ENCODE results near the gene PPP1R16B.

The PPP1R16B gene

GRCh38 chr20:38805502-38805957 lies at the start of gene PPP1R16B:
TSS of gene PPP1R16B (plus strand) at chr20:38805697. CDS start at chr20:38835926, 30,229 bp downstream.
- peaks cover 27% of the 10 kb centered on the region for H4K20me1 ChIP-seq (ENCODE audit: control insufficient read depth, insufficient read depth, low read depth, low read length)
- H3F3A ChIP-seq (ENCODE audit: control insufficient read depth, insufficient read depth): peaks cover 25% of the 10 kb centered on the region
- peaks cover 45% of the 10 kb centered on the region for H3K36me3 ChIP-seq (ENCODE audit: control insufficient read depth, low read length)
- peak within 1 kb of the TSS; percentile 98 for H3K4me3 ChIP-seq (ENCODE audit: low read length)
- H3K9me3 ChIP-seq (ENCODE audit: control insufficient read depth, insufficient read depth, low read length): no peaks in the 10 kb centered on the region
- H3K27ac ChIP-seq (ENCODE audit: low read depth, low read length): peak within 1 kb of the TSS; percentile 90
- no peak for TF ChIP-seq EZH2phosphoT487 (IDR thresholded peaks at IDR 0.05; ENCODE audit: borderline replicate concordance, low read length)
- H3K27me3 ChIP-seq (ENCODE audit: control insufficient read depth, low read length): no peaks in the 10 kb centered on the region
- H3K4me1 ChIP-seq (ENCODE audit: control insufficient read depth, low read length): peaks cover 63% of the 10 kb centered on the region
- peaks cover 50% of the 10 kb centered on the region for H3K79me2 ChIP-seq (ENCODE audit: control insufficient read depth, low read length)
- H3K4me2 ChIP-seq (ENCODE audit: low read length): peak within 1 kb of the TSS; percentile 87
- no peaks in the 10 kb centered on the region for H3K9me2 ChIP-seq (replicated peaks; ENCODE audit: control insufficient read depth, low read length)

DNA sequence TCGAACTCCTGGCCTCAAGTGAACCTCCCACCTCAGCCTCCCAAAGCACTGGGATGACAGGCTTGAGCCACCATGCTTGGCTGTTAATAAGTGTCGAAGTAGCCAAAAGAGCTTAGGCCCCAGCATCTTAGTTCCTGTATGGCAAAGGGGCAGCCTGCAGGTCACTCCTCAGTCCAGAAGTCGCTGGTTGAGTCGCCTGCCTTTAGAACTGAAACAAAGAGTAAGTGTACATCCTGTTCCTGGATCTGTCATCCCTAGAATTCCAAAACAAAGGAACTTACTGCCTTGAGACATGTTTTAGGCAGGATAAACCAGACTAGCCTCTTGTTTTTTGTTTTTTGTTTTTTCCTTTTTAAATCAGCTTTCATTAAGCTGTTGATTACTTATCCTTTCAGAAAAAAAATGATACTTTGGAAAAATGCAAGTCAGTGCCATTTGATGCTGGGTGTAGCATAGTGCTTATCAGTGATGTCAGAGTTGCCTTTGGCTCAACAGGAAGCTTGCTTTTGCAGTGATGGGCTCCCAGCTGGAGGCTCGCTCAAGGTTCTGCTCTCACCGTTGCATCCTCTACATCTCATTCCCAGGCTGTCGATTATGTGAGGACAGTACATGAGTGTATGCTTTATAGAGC lies 48.2 kb upstream of the PPP1R16B start:
- Histone ChIP-seq H3K4me2 (ENCODE audit: low read length) (no peak overlapping the region), H3K9me3 (ENCODE audit: control insufficient read depth, insufficient read depth, low read length) (no peaks in the 10 kb centered on the region), H3K4me1 (ENCODE audit: control insufficient read depth, low read length) (no peaks in the 10 kb centered on the region), H3K36me3 (ENCODE audit: control insufficient read depth, low read length) (peaks cover 76% of the 10 kb centered on the region), H3K27ac (ENCODE audit: low read depth, low read length) (no peak overlapping the region), H3F3A (ENCODE audit: control insufficient read depth, insufficient read depth) (0 out of 2 replicates have a peak, but pooled peaks cover 2% of the 10 kb centered on the region), H4K20me1 (ENCODE audit: control insufficient read depth, insufficient read depth, low read depth, low read length) (no peaks in the 10 kb centered on the region; the same call in 1 of the 2 replicates), H3K79me2 (ENCODE audit: control insufficient read depth, low read length) (no peaks in the 10 kb centered on the region), H3K9me2 (replicated peaks; ENCODE audit: control insufficient read depth, low read length) (no peaks in the 10 kb centered on the region), H3K27me3 (ENCODE audit: control insufficient read depth, low read length) (no peaks in the 10 kb centered on the region), H3K4me3 (ENCODE audit: low read length) (no peak overlapping the region)
- TF ChIP-seq EZH2phosphoT487 (IDR thresholded peaks at IDR 0.05; ENCODE audit: borderline replicate concordance, low read length): no peak
- TF ChIP-seq, protein P1, sequence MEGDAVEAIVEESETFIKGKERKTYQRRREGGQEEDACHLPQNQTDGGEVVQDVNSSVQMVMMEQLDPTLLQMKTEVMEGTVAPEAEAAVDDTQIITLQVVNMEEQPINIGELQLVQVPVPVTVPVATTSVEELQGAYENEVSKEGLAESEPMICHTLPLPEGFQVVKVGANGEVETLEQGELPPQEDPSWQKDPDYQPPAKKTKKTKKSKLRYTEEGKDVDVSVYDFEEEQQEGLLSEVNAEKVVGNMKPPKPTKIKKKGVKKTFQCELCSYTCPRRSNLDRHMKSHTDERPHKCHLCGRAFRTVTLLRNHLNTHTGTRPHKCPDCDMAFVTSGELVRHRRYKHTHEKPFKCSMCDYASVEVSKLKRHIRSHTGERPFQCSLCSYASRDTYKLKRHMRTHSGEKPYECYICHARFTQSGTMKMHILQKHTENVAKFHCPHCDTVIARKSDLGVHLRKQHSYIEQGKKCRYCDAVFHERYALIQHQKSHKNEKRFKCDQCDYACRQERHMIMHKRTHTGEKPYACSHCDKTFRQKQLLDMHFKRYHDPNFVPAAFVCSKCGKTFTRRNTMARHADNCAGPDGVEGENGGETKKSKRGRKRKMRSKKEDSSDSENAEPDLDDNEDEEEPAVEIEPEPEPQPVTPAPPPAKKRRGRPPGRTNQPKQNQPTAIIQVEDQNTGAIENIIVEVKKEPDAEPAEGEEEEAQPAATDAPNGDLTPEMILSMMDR (IDR thresholded peaks at IDR 0.05; ENCODE audit: low read depth, low read length, poor library complexity, severe bottlenecking): no peak

DNA sequence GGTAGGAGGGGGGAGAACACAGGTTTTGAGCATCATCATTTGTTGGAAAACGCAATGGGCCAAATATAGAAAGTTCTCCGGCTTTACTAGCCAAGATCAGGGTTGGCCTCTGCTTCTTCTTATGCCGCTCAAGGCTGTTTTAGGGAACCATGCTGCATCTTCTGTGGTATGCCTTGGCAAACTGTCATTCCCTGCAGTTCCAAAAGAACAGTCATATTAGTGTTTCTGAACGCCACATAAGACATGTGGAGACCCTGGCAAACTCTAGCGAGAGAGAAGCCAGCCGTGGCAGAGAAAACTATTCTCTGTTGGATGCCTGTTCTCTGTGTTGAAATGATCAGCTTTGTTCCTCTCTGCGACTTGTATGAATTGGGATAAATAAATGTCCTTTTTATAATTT lies 46.4 kb upstream of the PPP1R16B start:
- TF ChIP-seq, protein P1 (IDR thresholded peaks at IDR 0.05; ENCODE audit: low read depth, low read length, poor library complexity, severe bottlenecking): no peak
- no peak for TF ChIP-seq EZH2phosphoT487 (IDR thresholded peaks at IDR 0.05; ENCODE audit: borderline replicate concordance, low read length)
- no peaks in the 10 kb centered on the region for H4K20me1 ChIP-seq (ENCODE audit: control insufficient read depth, insufficient read depth, low read depth, low read length)
- H3K79me2 ChIP-seq (ENCODE audit: control insufficient read depth, low read length): no peaks in the 10 kb centered on the region
- H3F3A ChIP-seq (ENCODE audit: control insufficient read depth, insufficient read depth): no peaks in the 10 kb centered on the region
- H3K4me3 ChIP-seq (ENCODE audit: low read length): no peak overlapping the region
- no peaks in the 10 kb centered on the region for H3K9me3 ChIP-seq (ENCODE audit: control insufficient read depth, insufficient read depth, low read length)
- no peaks in the 10 kb centered on the region for H3K9me2 ChIP-seq (replicated peaks; ENCODE audit: control insufficient read depth, low read length)
- H3K36me3 ChIP-seq (ENCODE audit: control insufficient read depth, low read length): peaks cover 78% of the 10 kb centered on the region
- H3K27me3 ChIP-seq (ENCODE audit: control insufficient read depth, low read length): no peaks in the 10 kb centered on the region
- H3K4me2 ChIP-seq (ENCODE audit: low read length): no peak overlapping the region
- H3K4me1 ChIP-seq (ENCODE audit: control insufficient read depth, low read length): no peaks in the 10 kb centered on the region
- H3K27ac ChIP-seq (ENCODE audit: low read depth, low read length): no peak overlapping the region

GRCh38 chr20:38760978-38761377 lies 44.5 kb upstream of the PPP1R16B start:
- no peaks in the 10 kb centered on the region for H3F3A ChIP-seq (ENCODE audit: control insufficient read depth, insufficient read depth)
- peaks cover 73% of the 10 kb centered on the region for H3K36me3 ChIP-seq (ENCODE audit: control insufficient read depth, low read length)
- H3K4me2 ChIP-seq (ENCODE audit: low read length): no peak overlapping the region
- no peaks in the 10 kb centered on the region for H4K20me1 ChIP-seq (ENCODE audit: control insufficient read depth, insufficient read depth, low read depth, low read length)
- TF ChIP-seq EZH2phosphoT487 (IDR thresholded peaks at IDR 0.05; ENCODE audit: borderline replicate concordance, low read length): no peak
- TF ChIP-seq, protein P1 (IDR thresholded peaks at IDR 0.05; ENCODE audit: low read depth, low read length, poor library complexity, severe bottlenecking): no peak
- no peaks in the 10 kb centered on the region for H3K9me3 ChIP-seq (ENCODE audit: control insufficient read depth, insufficient read depth, low read length)
- H3K27me3 ChIP-seq (ENCODE audit: control insufficient read depth, low read length): no peaks in the 10 kb centered on the region
- H3K79me2 ChIP-seq (ENCODE audit: control insufficient read depth, low read length): no peaks in the 10 kb centered on the region
- no peak overlapping the region for H3K27ac ChIP-seq (ENCODE audit: low read depth, low read length)
- H3K4me3 ChIP-seq (ENCODE audit: low read length): no peak overlapping the region
- no peaks in the 10 kb centered on the region for H3K4me1 ChIP-seq (ENCODE audit: control insufficient read depth, low read length)
- no peaks in the 10 kb centered on the region for H3K9me2 ChIP-seq (replicated peaks; ENCODE audit: control insufficient read depth, low read length)
